Retinal pigment epithelial cell (primary cell): ENCODE data around the gene ATP6V0E1.

ENCODE experiments used
- DNase-seq: peaks from one replicate; pipeline ENCODE4 v3.0.0-alpha.2; 2010; ENCODE audit warnings: low read depth
- H3K4me3 ChIP-seq: 2 replicates; pipeline ENCODE4 v1.5.1; 2011; ENCODE audit warnings: mild to moderate bottlenecking, low read length, control low read depth, moderate library complexity
- CTCF ChIP-seq: conservative IDR thresholded peaks from 2 replicates; pipeline ENCODE4 v1.5.1; 2011; ENCODE audit warnings: low read depth, low read length, control low read depth, inconsistent platforms

Gene ATP6V0E1

GRCh38 chr5:172971482-172971881 lies 12.1 kb upstream of the ATP6V0E1 start:
- DNase-seq: no peak
- no peak overlapping the region for H3K4me3 ChIP-seq
- no peak for TF ChIP-seq CTCF

- no peak for TF ChIP-seq CTCF
- DNase-seq: no peak
Measured at GRCh38 chr5:172972552-172972951, 11.0 kb upstream of the ATP6V0E1 start.

GRCh38 chr5:172973127-172973916 lies 10.2 kb upstream of the ATP6V0E1 start:
- DNase-seq: no peak
- no peak overlapping the region for H3K4me3 ChIP-seq
- TF ChIP-seq CTCF: no peak

More at GRCh38 chr5:172972552-172972951, 11.0 kb upstream of the ATP6V0E1 start:
- no peak overlapping the region for H3K4me3 ChIP-seq

- no peak for DNase-seq
- TF ChIP-seq CTCF: no peak
- no peak overlapping the region for H3K4me3 ChIP-seq
Measured at GRCh38 chr5:172973931-172974330, 9.6 kb upstream of the ATP6V0E1 start.

- DNase-seq: no peak
- no peak overlapping the region for H3K4me3 ChIP-seq
- no peak for TF ChIP-seq CTCF
Measured at GRCh38 chr5:172975289-172975688, 8.3 kb upstream of the ATP6V0E1 start.

GRCh38 chr5:172979778-172980177 lies 3.8 kb upstream of the ATP6V0E1 start:
- H3K4me3 ChIP-seq: no peak overlapping the region
- DNase-seq: no peak
- no peak for TF ChIP-seq CTCF

GRCh38 chr5:172981931-172982330 lies 1.6 kb upstream of the ATP6V0E1 start:
- no peak for DNase-seq
- TF ChIP-seq CTCF: no peak
- no peak overlapping the region for H3K4me3 ChIP-seq
